ENCODE data around the gene TNRC6B.
A peak's percentile ranks its signal among the peaks of the same experiment; 100 is the strongest.
"Not testable (repeated sequence)": the region's sequence is repeated elsewhere in the genome, so short reads cannot be mapped to it uniquely, and the experiment has no call there.

TNRC6B gene

DNA sequence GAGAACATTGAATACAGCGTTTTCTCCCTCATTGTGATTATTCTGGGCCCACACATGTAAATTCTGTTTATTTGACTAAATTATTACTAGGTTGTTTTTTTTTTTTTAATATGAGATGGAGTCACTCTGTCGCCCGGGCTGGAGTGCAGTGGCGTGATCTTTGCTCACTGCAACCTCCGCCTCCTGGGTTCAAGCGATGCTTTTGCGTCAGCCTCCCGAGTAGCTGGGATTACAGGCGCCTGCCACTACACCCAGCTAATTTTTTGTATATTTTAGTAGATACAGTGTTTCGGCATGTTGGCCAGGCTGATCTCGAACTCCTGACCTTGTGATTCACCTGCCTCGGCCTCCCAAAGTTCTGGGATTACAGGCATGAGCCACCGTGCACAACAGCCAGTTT lies 5.9 kb downstream of the TNRC6B start:
- H3K9me3 ChIP-seq (ENCODE audit: control insufficient read depth, low read length); DNase-seq (ENCODE audit: low read depth); H3K36me3 ChIP-seq (ENCODE audit: control insufficient read depth, insufficient read depth, low read length, severe bottlenecking); H3K9ac ChIP-seq (ENCODE audit: low read length); H3K27me3 ChIP-seq (replicated peaks; ENCODE audit: control insufficient read depth, insufficient read depth, low read length): not testable (repeated sequence)
- Histone ChIP-seq H3K4me3 (ENCODE audit: low read length) (peak overlapping the region; percentile 70), H3K4me1 (ENCODE audit: control insufficient read depth, insufficient read depth, low read length) (peaks cover 56% of the 10 kb centered on the region)

DNA sequence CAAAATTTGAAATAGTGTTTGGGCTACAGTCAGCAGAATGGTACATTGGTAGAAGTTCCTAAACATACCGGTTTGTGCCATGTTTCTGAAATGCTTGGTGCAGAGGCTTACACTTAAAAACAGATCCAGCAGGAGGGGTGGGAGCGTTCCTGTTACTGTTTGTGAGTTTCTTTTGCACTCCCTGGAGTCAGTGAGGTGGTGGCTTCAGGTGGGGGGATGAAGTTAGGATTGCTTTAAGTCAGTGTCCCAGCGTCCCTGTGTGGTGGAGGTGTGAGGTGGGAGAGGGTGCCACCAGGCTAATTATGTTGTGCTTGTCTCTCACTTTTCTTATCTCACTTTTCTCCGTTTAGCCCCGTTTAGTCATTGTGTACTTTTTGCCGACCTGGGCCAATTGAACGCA lies 9.7 kb downstream of the TNRC6B start:
- H3K9me3 ChIP-seq (ENCODE audit: control insufficient read depth, low read length) = no peaks in the 10 kb centered on the region
- H3K4me1 ChIP-seq (ENCODE audit: control insufficient read depth, insufficient read depth, low read length) = peaks cover 34% of the 10 kb centered on the region
- no peak overlapping the region for H3K4me3 ChIP-seq (ENCODE audit: low read length)
- no peaks in the 10 kb centered on the region for H3K36me3 ChIP-seq (ENCODE audit: control insufficient read depth, insufficient read depth, low read length, severe bottlenecking)
- no peak for DNase-seq (ENCODE audit: low read depth)
- H3K9ac ChIP-seq (ENCODE audit: low read length) = no peak overlapping the region
- no peaks in the 10 kb centered on the region for H3K27me3 ChIP-seq (replicated peaks; ENCODE audit: control insufficient read depth, insufficient read depth, low read length)

DNA sequence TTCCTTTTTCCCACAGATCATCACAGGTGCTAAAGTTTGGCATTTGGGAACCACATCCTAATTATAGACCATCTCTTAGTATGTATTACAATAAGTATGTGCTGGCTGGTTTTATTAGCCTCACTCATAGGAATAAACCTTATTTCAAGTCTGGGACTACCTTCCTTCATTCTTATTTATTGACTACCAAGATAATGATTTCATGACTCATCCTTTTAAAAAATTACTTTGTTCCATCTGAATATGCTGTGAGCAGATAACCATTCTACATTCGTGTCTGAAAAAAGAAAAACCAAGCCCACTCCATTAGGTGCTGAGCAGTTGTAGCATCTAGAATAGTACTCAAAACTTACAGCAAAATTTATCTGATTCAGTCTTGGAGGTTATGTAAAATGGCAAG lies 12.3 kb downstream of the TNRC6B start:
- no peak for DNase-seq (ENCODE audit: low read depth)
- Histone ChIP-seq H3K36me3 (ENCODE audit: control insufficient read depth, insufficient read depth, low read length, severe bottlenecking) (no peaks in the 10 kb centered on the region), H3K4me1 (ENCODE audit: control insufficient read depth, insufficient read depth, low read length) (peaks cover 18% of the 10 kb centered on the region), H3K9me3 (ENCODE audit: control insufficient read depth, low read length) (no peaks in the 10 kb centered on the region), H3K4me3 (ENCODE audit: low read length) (no peak overlapping the region), H3K27me3 (replicated peaks; ENCODE audit: control insufficient read depth, insufficient read depth, low read length) (no peaks in the 10 kb centered on the region), H3K9ac (ENCODE audit: low read length) (no peak overlapping the region)

DNA sequence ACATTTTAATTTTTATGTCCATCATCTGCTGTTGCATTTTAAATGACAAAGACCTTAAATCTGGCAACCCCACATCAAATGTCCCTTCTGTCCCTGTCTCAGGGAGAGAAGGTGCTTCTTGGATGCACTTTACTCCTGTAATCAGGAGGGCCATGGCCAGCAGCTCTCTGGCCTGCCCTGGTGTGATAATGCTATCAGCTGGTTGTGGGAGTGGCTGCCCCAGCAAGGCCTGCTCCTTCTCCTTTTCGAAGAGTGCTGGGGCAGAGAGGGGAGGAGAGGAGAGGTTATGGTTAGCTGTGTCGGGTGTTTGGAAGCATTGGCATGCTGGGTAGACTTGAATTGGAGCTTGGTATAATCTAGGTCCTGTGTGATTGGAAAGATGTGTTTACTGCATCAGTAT lies 12.8 kb downstream of the TNRC6B start:
- Histone ChIP-seq H3K9ac (ENCODE audit: low read length) (no peak overlapping the region), H3K4me1 (ENCODE audit: control insufficient read depth, insufficient read depth, low read length) (peaks cover 18% of the 10 kb centered on the region), H3K27me3 (replicated peaks; ENCODE audit: control insufficient read depth, insufficient read depth, low read length) (no peaks in the 10 kb centered on the region), H3K4me3 (ENCODE audit: low read length) (no peak overlapping the region), H3K36me3 (ENCODE audit: control insufficient read depth, insufficient read depth, low read length, severe bottlenecking) (no peaks in the 10 kb centered on the region), H3K9me3 (ENCODE audit: control insufficient read depth, low read length) (no peaks in the 10 kb centered on the region)
- DNase-seq (ENCODE audit: low read depth) = no peak

DNA sequence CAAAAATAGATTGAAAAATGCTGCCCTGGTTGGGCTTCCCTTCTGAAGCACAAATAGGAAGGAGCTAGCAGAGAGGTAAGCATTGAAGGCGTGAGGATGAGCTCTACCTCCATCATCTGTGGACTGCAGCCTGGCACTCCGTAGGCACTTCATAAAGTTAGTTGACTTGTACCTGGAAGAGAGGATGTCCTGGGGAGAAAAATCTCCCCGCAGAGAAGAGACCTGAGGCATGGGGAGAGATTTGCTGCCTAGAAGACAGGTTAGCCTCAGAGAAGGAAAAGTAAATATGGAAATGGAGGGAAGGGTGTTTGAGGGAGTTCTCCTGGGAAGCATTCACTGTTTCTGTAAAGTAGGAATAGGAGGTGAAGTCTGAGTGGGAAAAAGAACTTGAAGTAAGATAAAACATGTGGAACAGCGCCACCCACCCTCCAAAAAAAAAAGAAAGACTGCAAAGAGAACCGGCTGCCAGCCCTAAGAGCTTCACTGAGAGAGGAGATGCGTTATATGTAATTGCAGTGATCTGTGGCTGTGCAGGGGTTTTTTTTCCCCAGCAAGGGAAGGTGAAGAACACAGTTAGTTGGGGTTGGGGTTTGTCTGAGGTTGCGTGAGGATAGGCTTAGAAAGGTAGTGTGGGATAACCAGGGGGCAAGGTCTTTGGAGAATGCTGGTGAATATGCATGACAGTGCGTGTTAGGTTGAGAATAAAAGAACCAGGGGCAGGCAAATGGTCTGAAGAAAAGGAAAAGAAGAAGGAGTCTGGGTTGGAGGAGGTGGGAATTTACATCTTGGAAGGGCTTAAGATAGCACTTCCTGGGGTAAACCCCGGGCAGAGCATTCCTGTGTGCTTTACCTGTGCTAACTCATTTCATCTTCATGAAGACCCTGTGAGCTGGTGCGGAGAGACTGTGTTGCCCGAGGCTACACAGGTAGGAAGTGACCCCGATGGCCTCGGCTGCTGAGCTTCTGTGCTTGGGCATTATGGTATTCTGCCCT lies 16.0 kb downstream of the TNRC6B start:
- DNase-seq (ENCODE audit: low read depth) = peak; percentile 33
- Histone ChIP-seq H3K9ac (ENCODE audit: low read length) (no peak overlapping the region), H3K4me3 (ENCODE audit: low read length) (no peak overlapping the region), H3K36me3 (ENCODE audit: control insufficient read depth, insufficient read depth, low read length, severe bottlenecking) (no peaks in the 10 kb centered on the region), H3K4me1 (ENCODE audit: control insufficient read depth, insufficient read depth, low read length) (peaks cover 36% of the 10 kb centered on the region), H3K27me3 (replicated peaks; ENCODE audit: control insufficient read depth, insufficient read depth, low read length) (no peaks in the 10 kb centered on the region), H3K9me3 (ENCODE audit: control insufficient read depth, low read length) (no peaks in the 10 kb centered on the region)

DNA sequence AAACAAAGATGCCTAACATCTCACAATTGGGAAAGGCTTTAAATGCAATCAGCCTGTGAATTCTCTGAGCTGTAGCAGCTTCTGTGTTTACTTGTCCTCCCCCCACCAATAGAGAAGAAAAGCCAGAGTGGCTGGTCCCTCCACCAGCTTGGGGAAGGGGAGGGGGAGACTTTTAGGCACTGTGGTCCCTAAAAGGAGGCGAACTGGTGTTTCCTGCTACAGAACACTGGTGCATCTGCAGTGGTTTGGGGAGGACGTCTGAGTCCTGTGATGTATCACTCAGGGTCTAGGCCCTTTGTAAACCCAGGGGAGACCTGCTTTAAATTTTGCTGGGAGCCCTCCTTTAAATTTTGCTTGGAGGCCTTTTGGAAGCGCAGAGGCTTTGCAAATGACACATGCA lies 16.9 kb downstream of the TNRC6B start:
- H3K27me3 ChIP-seq (replicated peaks; ENCODE audit: control insufficient read depth, insufficient read depth, low read length) = no peaks in the 10 kb centered on the region
- peaks cover 36% of the 10 kb centered on the region for H3K4me1 ChIP-seq (ENCODE audit: control insufficient read depth, insufficient read depth, low read length)
- no peaks in the 10 kb centered on the region for H3K36me3 ChIP-seq (ENCODE audit: control insufficient read depth, insufficient read depth, low read length, severe bottlenecking)
- no peak overlapping the region for H3K4me3 ChIP-seq (ENCODE audit: low read length)
- DNase-seq (ENCODE audit: low read depth) = no peak
- no peak overlapping the region for H3K9ac ChIP-seq (ENCODE audit: low read length)
- H3K9me3 ChIP-seq (ENCODE audit: control insufficient read depth, low read length) = no peaks in the 10 kb centered on the region

DNA sequence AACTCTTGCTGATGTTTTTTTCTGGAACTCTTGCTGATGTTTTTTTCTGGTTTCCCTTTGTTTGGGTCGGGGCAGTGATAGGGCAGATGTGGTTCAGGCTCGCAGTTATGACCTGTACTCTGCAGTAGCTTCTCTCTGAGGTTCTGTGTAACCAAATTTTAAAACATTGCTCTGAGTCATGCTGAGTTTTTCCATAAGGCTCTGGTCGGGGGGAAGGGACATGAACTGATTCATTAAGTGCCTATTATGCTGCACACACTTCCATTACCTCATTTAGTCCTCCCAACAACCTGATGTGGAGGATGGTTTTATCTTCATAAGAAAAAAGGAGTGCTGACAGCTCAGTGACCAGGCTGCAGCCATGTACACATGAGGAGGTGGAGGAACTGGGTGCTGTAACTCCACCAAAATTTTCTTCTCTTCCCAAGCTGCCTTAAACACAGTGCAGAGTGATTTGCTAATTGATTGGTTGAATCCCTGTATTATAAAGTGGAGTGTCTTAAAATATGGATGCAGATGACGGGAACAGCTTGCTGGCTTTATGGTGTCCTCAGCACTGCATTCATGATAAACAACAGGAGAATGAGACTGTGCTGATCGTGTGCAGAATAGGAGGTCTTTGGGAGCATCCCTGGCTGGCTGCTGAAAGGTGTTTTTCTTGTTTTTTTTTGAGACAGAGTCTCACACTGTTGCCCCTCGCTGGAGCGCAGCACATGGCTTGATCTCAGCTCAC lies 19.1 kb downstream of the TNRC6B start:
- no peaks in the 10 kb centered on the region for H3K9me3 ChIP-seq (ENCODE audit: control insufficient read depth, low read length)
- peak; percentile 69 for DNase-seq (ENCODE audit: low read depth)
- peaks cover 33% of the 10 kb centered on the region for H3K4me1 ChIP-seq (ENCODE audit: control insufficient read depth, insufficient read depth, low read length)
- H3K4me3 ChIP-seq (ENCODE audit: low read length) = peak overlapping the region; percentile 36
- H3K9ac ChIP-seq (ENCODE audit: low read length) = peak overlapping the region; percentile 1
- no peaks in the 10 kb centered on the region for H3K27me3 ChIP-seq (replicated peaks; ENCODE audit: control insufficient read depth, insufficient read depth, low read length)
- H3K36me3 ChIP-seq (ENCODE audit: control insufficient read depth, insufficient read depth, low read length, severe bottlenecking) = no peaks in the 10 kb centered on the region

DNA sequence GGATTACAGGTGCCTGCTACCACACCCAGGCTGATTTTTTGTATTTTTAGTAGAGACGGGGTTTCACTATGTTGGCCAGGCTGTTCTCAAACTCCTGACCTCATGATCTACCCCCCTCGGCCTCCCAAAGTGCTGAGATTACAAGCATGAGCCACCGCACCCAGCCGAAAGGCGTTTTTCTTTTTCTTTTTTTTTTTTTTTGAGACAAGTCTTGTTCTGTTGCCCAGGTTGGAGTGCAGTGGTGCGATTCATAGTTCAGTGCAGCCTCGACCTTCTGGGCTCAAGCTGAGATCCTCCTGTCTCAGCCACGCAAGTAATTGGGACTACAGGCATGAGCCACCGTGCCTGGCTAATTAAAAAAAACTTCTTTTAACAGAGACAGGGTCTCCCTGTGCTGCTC lies 19.7 kb downstream of the TNRC6B start:
- Histone ChIP-seq H3K9ac (ENCODE audit: low read length) (peak overlapping the region; percentile 1), H3K4me1 (ENCODE audit: control insufficient read depth, insufficient read depth, low read length) (peaks cover 33% of the 10 kb centered on the region), H3K4me3 (ENCODE audit: low read length) (peak overlapping the region; percentile 7)
- H3K27me3 ChIP-seq (replicated peaks; ENCODE audit: control insufficient read depth, insufficient read depth, low read length); H3K9me3 ChIP-seq (ENCODE audit: control insufficient read depth, low read length); H3K36me3 ChIP-seq (ENCODE audit: control insufficient read depth, insufficient read depth, low read length, severe bottlenecking); DNase-seq (ENCODE audit: low read depth): not testable (repeated sequence)

DNA sequence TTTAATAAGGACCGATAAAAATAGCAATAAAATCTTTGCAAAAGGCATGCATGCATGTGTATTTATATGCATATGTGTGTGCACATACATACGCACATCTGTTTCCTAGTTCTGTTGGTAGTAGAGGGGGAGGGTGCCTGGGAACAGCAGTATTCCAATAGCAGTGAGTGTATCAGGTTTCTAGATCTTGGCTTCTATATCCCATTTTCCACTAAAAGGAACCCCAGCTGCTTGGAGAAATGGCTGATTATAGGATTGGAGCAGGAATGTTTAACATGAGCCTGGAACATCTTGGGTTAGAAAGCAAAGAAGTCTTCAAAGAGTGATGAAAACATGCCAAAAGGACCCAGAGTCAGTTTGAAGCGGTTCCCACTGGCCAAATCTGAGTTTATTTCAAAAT lies 21.0 kb downstream of the TNRC6B start:
- peaks cover 33% of the 10 kb centered on the region for H3K4me1 ChIP-seq (ENCODE audit: control insufficient read depth, insufficient read depth, low read length)
- DNase-seq (ENCODE audit: low read depth) = no peak
- no peak overlapping the region for H3K4me3 ChIP-seq (ENCODE audit: low read length)
- H3K36me3 ChIP-seq (ENCODE audit: control insufficient read depth, insufficient read depth, low read length, severe bottlenecking) = no peaks in the 10 kb centered on the region
- no peaks in the 10 kb centered on the region for H3K27me3 ChIP-seq (replicated peaks; ENCODE audit: control insufficient read depth, insufficient read depth, low read length)
- no peak overlapping the region for H3K9ac ChIP-seq (ENCODE audit: low read length)
- H3K9me3 ChIP-seq (ENCODE audit: control insufficient read depth, low read length) = no peaks in the 10 kb centered on the region

DNA sequence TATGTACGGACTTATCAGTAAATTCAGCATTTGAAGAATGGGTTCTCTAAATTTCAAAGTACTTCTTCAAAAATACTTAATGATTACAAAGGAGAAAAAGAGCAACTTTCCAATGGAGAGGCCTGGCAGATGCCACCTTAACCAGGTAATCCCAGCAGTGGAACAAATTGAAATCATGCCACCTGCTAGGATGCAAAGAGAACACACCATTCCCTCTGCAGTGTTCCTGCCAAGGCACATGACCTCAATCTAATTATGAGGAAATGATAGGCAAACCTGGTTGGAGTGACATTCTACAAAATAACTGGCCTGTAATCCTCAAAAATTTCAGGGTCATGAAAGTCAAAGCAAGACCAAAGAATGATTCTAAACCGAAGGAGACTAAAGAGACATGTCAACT lies 21.5 kb downstream of the TNRC6B start:
- H3K4me1 ChIP-seq (ENCODE audit: control insufficient read depth, insufficient read depth, low read length) = peaks cover 38% of the 10 kb centered on the region
- no peak for DNase-seq (ENCODE audit: low read depth)
- H3K9ac ChIP-seq (ENCODE audit: low read length) = no peak overlapping the region
- no peaks in the 10 kb centered on the region for H3K9me3 ChIP-seq (ENCODE audit: control insufficient read depth, low read length)
- no peak overlapping the region for H3K4me3 ChIP-seq (ENCODE audit: low read length)
- no peaks in the 10 kb centered on the region for H3K36me3 ChIP-seq (ENCODE audit: control insufficient read depth, insufficient read depth, low read length, severe bottlenecking)
- H3K27me3 ChIP-seq (replicated peaks; ENCODE audit: control insufficient read depth, insufficient read depth, low read length) = no peaks in the 10 kb centered on the region

DNA sequence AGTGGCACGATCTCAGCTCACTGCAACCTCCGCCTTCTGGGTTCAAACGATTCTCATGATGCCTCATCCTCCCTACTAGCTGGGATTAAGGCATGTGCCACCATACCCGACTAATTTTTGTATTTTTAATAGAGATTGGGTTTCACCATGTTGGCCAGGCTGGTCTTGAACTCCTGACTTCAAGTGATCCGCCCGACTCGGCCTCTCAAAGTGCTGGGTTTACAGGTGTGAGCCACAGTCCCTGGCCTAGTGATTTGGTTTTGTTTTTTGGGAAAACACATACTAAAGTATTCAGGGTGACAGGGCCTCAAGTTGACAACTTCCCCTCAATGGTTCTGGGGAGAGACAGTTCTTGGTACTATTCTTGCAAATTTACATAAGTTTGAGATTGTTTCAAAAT lies 22.1 kb downstream of the TNRC6B start:
- peaks cover 42% of the 10 kb centered on the region for H3K4me1 ChIP-seq (ENCODE audit: control insufficient read depth, insufficient read depth, low read length)
- H3K9me3 ChIP-seq (ENCODE audit: control insufficient read depth, low read length) = no peaks in the 10 kb centered on the region

More for the DNA sequence above, 22.1 kb downstream of the TNRC6B start:
- no peak for DNase-seq (ENCODE audit: low read depth)
- Histone ChIP-seq H3K9ac (ENCODE audit: low read length) (no peak overlapping the region), H3K27me3 (replicated peaks; ENCODE audit: control insufficient read depth, insufficient read depth, low read length) (no peaks in the 10 kb centered on the region), H3K4me3 (ENCODE audit: low read length) (no peak overlapping the region), H3K36me3 (ENCODE audit: control insufficient read depth, insufficient read depth, low read length, severe bottlenecking) (no peaks in the 10 kb centered on the region)

Measured in adipocyte (in vitro differentiated cells).